HG02973 (cell line): ENCODE data around the gene ETV2.
"Not testable (repeated sequence)": the region's sequence is repeated elsewhere in the genome, so short reads cannot be mapped to it uniquely, and the experiment has no call there.

Source experiments
- ATAC-seq: cut with Tn5 transposase; IDR thresholded peaks from one replicate; pipeline ENCODE4 v1.9.1; 2021; ENCODE audit warnings: moderate library complexity; ENCODE audit not compliant: unreplicated experiment

ETV2 gene

GRCh38 chr19:35654828-35655227 is 13.3 kb downstream of the ETV2 start:
- ATAC-seq, result not testable (repeated sequence)

GRCh38 chr19:35655600-35655999 is 14.1 kb downstream of the ETV2 start:
- ATAC-seq, result no peak

- no peak for ATAC-seq
Observed at GRCh38 chr19:35656700-35657099, 15.2 kb downstream of the ETV2 start.

GRCh38 chr19:35657904-35658700 is 16.6 kb downstream of the ETV2 start:
- ATAC-seq, result no peak

- no peak for ATAC-seq
Observed at GRCh38 chr19:35661995-35662340, 20.4 kb downstream of the ETV2 start.

GRCh38 chr19:35663981-35664380 is 22.4 kb downstream of the ETV2 start:
- ATAC-seq, result no peak

- ATAC-seq, result no peak
Observed at GRCh38 chr19:35665157-35665556, 23.6 kb downstream of the ETV2 start.

GRCh38 chr19:35665604-35666003 is 24.1 kb downstream of the ETV2 start:
- no peak for ATAC-seq

GRCh38 chr19:35666251-35666913 is 24.8 kb downstream of the ETV2 start, which contains the start of gene UPK1A:
Gene UPK1A, plus strand, starts transcription at chr19:35666517. Its CDS starts 296 bp downstream, at chr19:35666813.
- no peak for ATAC-seq

GRCh38 chr19:35669566-35669965 is 28.0 kb downstream of the ETV2 start:
- ATAC-seq, result no peak

GRCh38 chr19:35669974-35670373 is 28.4 kb downstream of the ETV2 start:
- ATAC-seq, result no peak

GRCh38 chr19:35670686-35671085 is 29.1 kb downstream of the ETV2 start:
- ATAC-seq, result no peak

- ATAC-seq, result no peak
Observed at GRCh38 chr19:35671818-35672217, 30.3 kb downstream of the ETV2 start.

GRCh38 chr19:35673121-35673804 is 31.7 kb downstream of the ETV2 start:
- no peak for ATAC-seq

- ATAC-seq, result no peak
Observed at GRCh38 chr19:35675589-35676140, 34.1 kb downstream of the ETV2 start.

- ATAC-seq, result no peak
Observed at GRCh38 chr19:35689836-35690235, 48.3 kb downstream of the ETV2 start.

GRCh38 chr19:35691106-35691505 is 49.6 kb downstream of the ETV2 start:
- ATAC-seq, result not testable (repeated sequence)

- no peak for ATAC-seq
Observed at GRCh38 chr19:35692010-35692409, 50.5 kb downstream of the ETV2 start.

- no peak for ATAC-seq
Observed at GRCh38 chr19:35693422-35693821, 51.9 kb downstream of the ETV2 start.

- peak; percentile 78 for ATAC-seq
Observed at GRCh38 chr19:35693835-35694599, 52.5 kb downstream of the ETV2 start.
